Gastrocnemius medialis (tissue), 4 donors: ENCODE data around the gene ZNF891. TPM values are rescaled to one million over a fixed set of nuclear protein-coding genes. Genes with fewer than 3 reads are reported as not detected.

ENCODE experiments used
- ATAC-seq, 2 donors: fragments of 150-250 bp; one replicate each; pipeline ENCODE4 v1.9.1; 2016
- DNase-seq, 2 donors: peaks; one replicate each; pipeline ENCODE4 v3.0.0-alpha.2; 2019
- H3K27ac ChIP-seq, 4 donors: fragments of 200-600 bp; sonication (generic); 1 replicate in 1 of 4; 2 replicates in 3 of 4; pipeline ENCODE4 v1.5.1; 2016 to 2018; ENCODE audit warnings: mild to moderate bottlenecking in 2 of 4, moderate library complexity in 1 of 4
- H3K27me3 ChIP-seq, 3 donors: fragments of 200-600 bp; sonication (generic) in 2 of 3; 1 replicate in 1 of 3; 2 replicates in 2 of 3; pipeline versions ENCODE4 v1.5.1 to v1.6.0; 2016 to 2019; ENCODE audit warnings: mild to moderate bottlenecking in 1 of 3, moderate library complexity in 1 of 3
- H3K36me3 ChIP-seq, 2 donors: fragments of 200-600 bp; sonication (generic) in 1 of 2; one replicate each; pipeline ENCODE4 v1.5.1; 2017 to 2018
- H3K4me1 ChIP-seq, 2 donors: fragments of 200-600 bp; sonication (generic) in 1 of 2; one replicate each; pipeline ENCODE4 v1.5.1; 2016 to 2017; ENCODE audit warnings: mild to moderate bottlenecking in 2 of 2
- H3K4me3 ChIP-seq, 4 donors: fragments of 200-600 bp; sonication (generic) in 3 of 4; 1 replicate in 1 of 4; 2 replicates in 3 of 4; pipeline ENCODE4 v1.5.1; 2016 to 2019; ENCODE audit warnings: mild to moderate bottlenecking in 2 of 4
- H3K9me3 ChIP-seq, 3 donors: fragments of 200-600 bp; sonication (generic) in 2 of 3; 1 replicate in 1 of 3; 2 replicates in 2 of 3; pipeline ENCODE4 v1.5.1; 2016 to 2019
- POLR2A ChIP-seq, 2 donors: fragments of 450-650 bp; IDR thresholded peaks; one replicate each; pipeline ENCODE4 v1.6.1; 2017; ENCODE audit warnings: antibody characterized with exemption in 2 of 2, mild to moderate bottlenecking in 2 of 2, moderate library complexity in 2 of 2
- in situ Hi-C, 4 donors: fragments of 200-750 bp; cut with MboI; loops; one replicate each; pipeline versions ENCODE4 v1.15.0 to v1.8.0; 2017; ENCODE audit warnings: low sequenced_read_pairs in 4 of 4
- intact Hi-C: fragments of 100-400 bp; cut with DNase I; formaldehyde crosslinking; loops from one replicate; pipeline ENCODE4 v1.15.1; 2023; ENCODE audit warnings: low total_unique reads
- total RNA-seq, 4 donors: library from RNA; depleted of rRNA; stranded (reverse); fragments of >200 nt; gene quantifications; one replicate each; pipeline versions ENCODE4 v1.1.0 to v1.2.3, GENCODE V29; 2016
- TF ChIP-seq, protein P1 (sequence below), 5 experiments: fragments of 450-650 bp in 3 of 5; fragments of 200-600 bp in 2 of 5; sonication (generic) in 2 of 5; IDR thresholded peaks in 4 of 5; conservative IDR thresholded peaks in 1 of 5; 1 replicate in 4 of 5; 2 replicates in 1 of 5; pipeline ENCODE4 v1.5.1; 2016 to 2019; ENCODE audit warnings: antibody characterized with exemption in 5 of 5, mild to moderate bottlenecking in 3 of 5, moderate library complexity in 3 of 5

ZNF891 gene
- total RNA-seq, 4 donors from 2014 or later: 0.19 to 1.5 (median 0.51) TPM

DNA sequence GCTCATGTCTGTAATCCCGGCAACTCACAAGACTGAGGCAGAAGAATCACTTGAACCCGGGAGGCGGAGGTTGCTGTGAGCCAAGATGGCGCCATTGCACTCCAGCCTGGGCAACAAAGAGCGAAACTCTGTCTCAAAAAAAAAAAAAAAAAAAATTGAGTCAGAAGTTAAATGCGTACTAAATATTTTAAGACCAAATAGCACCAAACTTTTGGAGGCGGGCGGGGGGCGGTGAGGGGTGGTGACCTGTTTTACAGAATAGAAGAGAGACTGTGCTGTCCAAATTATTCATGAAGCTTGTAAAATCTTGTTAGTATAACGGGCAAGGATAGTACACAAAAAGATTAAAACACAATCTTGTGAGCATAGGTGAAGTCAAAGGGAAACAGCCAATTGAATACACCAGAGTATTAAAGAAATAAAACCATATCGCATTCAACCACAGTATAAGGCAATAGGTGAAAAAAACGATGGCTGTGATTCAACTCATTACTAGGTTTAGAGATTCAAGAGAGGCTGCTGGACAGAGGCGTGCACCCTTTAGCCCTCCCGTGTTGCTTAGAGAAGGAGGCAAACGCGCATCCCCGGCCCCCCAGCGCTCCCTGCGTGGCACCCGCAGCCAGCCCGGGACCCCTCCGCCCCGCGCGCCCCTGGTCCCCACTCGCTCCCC is 571 bp downstream of the ZNF891 start:
- peaks cover 0 to 61% (median 29%) of the 10 kb centered on the region in 3 donors for H3K9me3 ChIP-seq
- DNase-seq: peak in 1 of 2 donors; percentile 1
- peak; percentile 1 to 28 for ATAC-seq
- intact Hi-C loops: loop anchor here (1.0 to 2.0 kb wide), 7 partner anchors 49 to 369 kb away; partner anchors contain the start of genes ANKLE2, ZNF140, ZNF26 and ZNF268
- in situ Hi-C loops: loop anchor here in 2 of 4 donors (5.0 kb wide), 1 partner anchor 47 kb away; the partner anchor contains the start of gene ZNF140 (in 2 of the 2)
- peak overlapping the region; percentile 88 to 98 (median 95) for H3K27ac ChIP-seq
- no peak for TF ChIP-seq POLR2A (IDR thresholded peaks at IDR 0.05)
- TF ChIP-seq, protein P1, sequence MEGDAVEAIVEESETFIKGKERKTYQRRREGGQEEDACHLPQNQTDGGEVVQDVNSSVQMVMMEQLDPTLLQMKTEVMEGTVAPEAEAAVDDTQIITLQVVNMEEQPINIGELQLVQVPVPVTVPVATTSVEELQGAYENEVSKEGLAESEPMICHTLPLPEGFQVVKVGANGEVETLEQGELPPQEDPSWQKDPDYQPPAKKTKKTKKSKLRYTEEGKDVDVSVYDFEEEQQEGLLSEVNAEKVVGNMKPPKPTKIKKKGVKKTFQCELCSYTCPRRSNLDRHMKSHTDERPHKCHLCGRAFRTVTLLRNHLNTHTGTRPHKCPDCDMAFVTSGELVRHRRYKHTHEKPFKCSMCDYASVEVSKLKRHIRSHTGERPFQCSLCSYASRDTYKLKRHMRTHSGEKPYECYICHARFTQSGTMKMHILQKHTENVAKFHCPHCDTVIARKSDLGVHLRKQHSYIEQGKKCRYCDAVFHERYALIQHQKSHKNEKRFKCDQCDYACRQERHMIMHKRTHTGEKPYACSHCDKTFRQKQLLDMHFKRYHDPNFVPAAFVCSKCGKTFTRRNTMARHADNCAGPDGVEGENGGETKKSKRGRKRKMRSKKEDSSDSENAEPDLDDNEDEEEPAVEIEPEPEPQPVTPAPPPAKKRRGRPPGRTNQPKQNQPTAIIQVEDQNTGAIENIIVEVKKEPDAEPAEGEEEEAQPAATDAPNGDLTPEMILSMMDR (IDR thresholded peaks at IDR 0.05 in 4 of 5, conservative IDR thresholded peaks at IDR 0.05 in 1 of 5): no peak
- peak overlapping the region; percentile 74 to 98 (median 91) for H3K4me3 ChIP-seq
- peaks cover 0 to 71% of the 10 kb centered on the region in 2 donors for H3K36me3 ChIP-seq
- no peaks in the 10 kb centered on the region for H3K27me3 ChIP-seq
- H3K4me1 ChIP-seq: peaks cover 9 to 10% of the 10 kb centered on the region in 2 donors

DNA sequence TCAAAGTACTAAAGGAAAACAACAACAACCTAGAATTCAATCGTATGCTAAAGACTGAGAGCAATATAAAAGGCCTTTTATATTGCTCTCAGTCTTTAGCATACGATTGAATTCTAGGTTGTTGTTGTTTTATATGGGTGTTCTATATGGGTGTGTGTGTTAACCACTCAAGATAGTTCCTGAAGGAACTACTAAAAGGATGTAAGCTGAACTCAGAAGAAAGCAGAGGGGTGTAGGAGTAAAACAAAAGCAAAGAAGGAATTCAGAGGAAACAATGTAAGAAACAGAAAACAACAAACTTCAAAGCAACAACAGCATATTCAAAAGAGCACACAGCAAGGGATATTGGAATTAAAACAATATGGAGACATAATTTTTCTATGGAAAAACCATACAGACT is 5.4 kb downstream of the ZNF891 start:
- H3K4me1 ChIP-seq: peaks cover 2 to 6% of the 10 kb centered on the region in 2 donors
- peaks cover 0 to 3% (median 0%) of the 10 kb centered on the region in 3 donors for H3K27me3 ChIP-seq
- no peak overlapping the region for H3K27ac ChIP-seq
- ATAC-seq (no peak), DNase-seq (no peak)
- peaks cover 17 to 88% of the 10 kb centered on the region in 2 donors for H3K36me3 ChIP-seq
- intact Hi-C loops: no loop called here
- peaks cover 19 to 94% (median 58%) of the 10 kb centered on the region in 3 donors for H3K9me3 ChIP-seq
- in situ Hi-C loops: loop anchor here in 2 of 4 donors (5.0 kb wide), 1 partner anchor 42 kb away; the partner anchor contains the start of gene ZNF140 (in 2 of the 2)
- TF ChIP-seq, protein P1 (IDR thresholded peaks at IDR 0.05 in 4 of 5, conservative IDR thresholded peaks at IDR 0.05 in 1 of 5): no peak
- no peak overlapping the region for H3K4me3 ChIP-seq

DNA sequence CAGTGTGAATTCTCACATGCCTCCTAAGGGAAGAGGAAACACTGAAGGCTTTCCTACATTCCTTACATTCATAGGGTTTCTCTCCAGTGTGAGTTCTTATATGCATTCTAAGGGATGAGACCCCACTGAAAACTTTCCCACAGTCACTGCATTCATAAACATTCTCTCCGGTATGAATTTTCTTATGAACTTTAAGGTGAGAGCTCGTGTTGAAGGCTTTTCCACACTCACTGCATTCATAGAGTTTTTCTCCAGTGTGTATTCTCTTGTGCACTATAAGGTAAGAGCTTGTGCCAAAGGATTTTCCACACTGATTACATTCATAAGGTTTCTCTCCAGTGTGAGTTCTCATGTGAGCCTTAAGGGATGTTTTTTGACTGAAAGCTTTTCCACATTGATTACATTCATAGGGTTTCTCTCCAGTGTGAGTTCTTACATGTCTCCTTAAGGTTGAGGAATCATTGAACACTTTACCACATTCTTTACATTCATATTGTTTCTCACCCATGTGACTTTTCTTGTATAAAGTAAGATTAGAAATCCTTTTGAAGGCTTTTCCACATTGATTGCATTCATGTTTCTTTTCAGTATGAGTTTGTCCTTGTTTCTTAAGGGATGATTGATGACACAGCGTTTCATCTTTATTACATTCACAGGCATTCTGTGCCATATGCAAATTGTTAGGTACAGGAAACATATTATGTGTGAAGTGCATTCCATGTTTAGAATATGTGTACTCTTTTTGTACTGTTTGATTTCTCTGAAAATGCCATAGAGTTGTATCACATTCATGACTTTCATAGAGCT is 9.5 kb downstream of the ZNF891 start:
- intact Hi-C loops (no loop called here), in situ Hi-C loops (no loop called here)
- ATAC-seq: no peak

DNA sequence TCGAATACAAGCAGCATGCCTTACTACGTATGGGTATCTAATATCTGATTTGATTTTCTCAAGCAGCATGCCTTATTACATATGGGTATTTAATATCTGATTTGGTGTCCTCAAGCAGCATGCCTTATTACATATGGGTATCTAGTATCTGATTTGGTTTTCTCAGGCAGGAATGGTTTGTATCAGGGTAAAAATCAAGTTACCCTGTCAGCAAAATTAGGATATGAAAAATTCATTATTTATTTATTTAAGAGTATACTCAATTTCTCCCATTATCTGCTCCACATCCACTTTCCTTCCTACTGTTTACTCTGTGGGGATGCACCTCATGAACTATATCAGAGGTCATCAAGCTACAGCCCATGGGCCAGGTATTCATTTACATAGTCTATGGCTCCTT is 21.9 kb downstream of the ZNF891 start:
- Histone ChIP-seq H3K36me3 (peaks cover 12 to 81% of the 10 kb centered on the region in 2 donors), H3K9me3 (peaks cover 37 to 97% (median 63%) of the 10 kb centered on the region in 3 donors), H3K27me3 (no peaks in the 10 kb centered on the region), H3K27ac (no peak overlapping the region), H3K4me3 (peak overlapping the region in 1 of 4 donors; percentile 34), H3K4me1 (no peaks in the 10 kb centered on the region)
- in situ Hi-C loops (no loop called here), intact Hi-C loops (no loop called here)
- ATAC-seq: no peak
- no peak for DNase-seq
- no peak for TF ChIP-seq POLR2A (IDR thresholded peaks at IDR 0.05)
- TF ChIP-seq, protein P1 (IDR thresholded peaks at IDR 0.05 in 4 of 5, conservative IDR thresholded peaks at IDR 0.05 in 1 of 5): no peak

More for the DNA sequence above, 9.5 kb downstream of the ZNF891 start:
- H3K27me3 ChIP-seq: peaks cover 0 to 3% (median 0%) of the 10 kb centered on the region in 3 donors
- peaks cover 20 to 95% of the 10 kb centered on the region in 2 donors for H3K36me3 ChIP-seq
- H3K27ac ChIP-seq: no peak overlapping the region
- H3K9me3 ChIP-seq: peaks cover 51 to 100% (median 69%) of the 10 kb centered on the region in 3 donors
- H3K4me3 ChIP-seq: peak overlapping the region in 1 of 4 donors; percentile 35
- TF ChIP-seq, protein P1 (IDR thresholded peaks at IDR 0.05 in 4 of 5, conservative IDR thresholded peaks at IDR 0.05 in 1 of 5): no peak
- TF ChIP-seq POLR2A (IDR thresholded peaks at IDR 0.05): no peak
- DNase-seq: no peak
- H3K4me1 ChIP-seq: no peaks in the 10 kb centered on the region
